Activated T-helper 1 cell treated with anti-CD3 and anti-CD28 coated beads, Interleukin-12 subunit alpha, Interleukin-12 subunit beta, Interleukin-2, Interleukin-4 antibody, amounts not matched to agents 30 ng/mL and 10 ng/mL and 1 ng/mL, durations not matched to agents 14 hours and 24 hours and 36 hours (primary cell): Measurements from ENCODE around the gene TMEM271. TPM values are rescaled to one million over a fixed set of nuclear protein-coding genes. Genes with fewer than 3 reads are reported as not detected.
A peak's percentile ranks its signal among the peaks of the same experiment; 100 is the strongest.

Experiments
- DNase-seq: peaks from one replicate; pipeline ENCODE4 v3.0.0; 2021; ENCODE audit warnings: low spot score
- H3K27ac Mint-ChIP-seq: one replicate; pipeline ENCODE4 v1.8.0; 2021; ENCODE audit warnings: mild to moderate bottlenecking, mixed read lengths
- H3K27me3 Mint-ChIP-seq: one replicate; pipeline ENCODE4 v1.8.0; 2022; ENCODE audit warnings: mild to moderate bottlenecking, moderate library complexity, mixed read lengths; ENCODE audit not compliant: insufficient read depth
- H3K36me3 Mint-ChIP-seq: one replicate; pipeline ENCODE4 v1.8.0; 2021; ENCODE audit warnings: low read depth, mixed read lengths
- H3K4me1 Mint-ChIP-seq: one replicate; pipeline ENCODE4 v1.8.0; 2021; ENCODE audit warnings: low read depth, mixed read lengths
- H3K4me3 Mint-ChIP-seq: one replicate; pipeline ENCODE4 v1.8.0; 2021; ENCODE audit warnings: mild to moderate bottlenecking, moderate library complexity, mixed read lengths
- H3K9me3 Mint-ChIP-seq: one replicate; pipeline ENCODE4 v1.8.0; 2021; ENCODE audit warnings: mixed read lengths
- intact Hi-C: fragments of 100-400 bp; cut with micrococcal nuclease; formaldehyde crosslinking; loops from one replicate; pipeline ENCODE4 v1.15.1; 2024
- total RNA-seq: library from RNA; stranded (reverse); gene quantifications from 2 replicates; pipeline ENCODE4 v1.2.3, GENCODE V29; 2022

Gene TMEM271
- total RNA-seq, 1 donor from 2014 or later: not detected

- H3K4me3 Mint-ChIP-seq: no peak overlapping the region
- H3K27me3 Mint-ChIP-seq: no peaks in the 10 kb centered on the region
- DNase-seq: no peak
- H3K27ac Mint-ChIP-seq: no peak overlapping the region
- no peaks in the 10 kb centered on the region for H3K4me1 Mint-ChIP-seq
- no peaks in the 10 kb centered on the region for H3K36me3 Mint-ChIP-seq
- no peaks in the 10 kb centered on the region for H3K9me3 Mint-ChIP-seq
- intact Hi-C loops: no loop called here
Observed at GRCh38 chr4:616911-617643, 41.0 kb upstream of the TMEM271 start.

GRCh38 chr4:616091-616490 is 40.0 kb upstream of the TMEM271 start:
- H3K4me3 Mint-ChIP-seq: no peak overlapping the region
- H3K9me3 Mint-ChIP-seq: no peaks in the 10 kb centered on the region
- intact Hi-C loops: no loop called here
- no peaks in the 10 kb centered on the region for H3K4me1 Mint-ChIP-seq
- H3K36me3 Mint-ChIP-seq: no peaks in the 10 kb centered on the region
- H3K27ac Mint-ChIP-seq: no peak overlapping the region
- no peaks in the 10 kb centered on the region for H3K27me3 Mint-ChIP-seq
- DNase-seq: no peak

GRCh38 chr4:613126-613525 is 37.0 kb upstream of the TMEM271 start:
- Mint-ChIP-seq H3K9me3 (peaks cover 4% of the 10 kb centered on the region), H3K4me1 (no peaks in the 10 kb centered on the region), H3K27me3 (no peaks in the 10 kb centered on the region), H3K4me3 (no peak overlapping the region), H3K36me3 (no peaks in the 10 kb centered on the region), H3K27ac (no peak overlapping the region)
- intact Hi-C loops: no loop called here
- DNase-seq: no peak

- Mint-ChIP-seq H3K36me3 (no peaks in the 10 kb centered on the region), H3K4me3 (no peak overlapping the region), H3K27me3 (no peaks in the 10 kb centered on the region), H3K27ac (no peak overlapping the region), H3K9me3 (peaks cover 4% of the 10 kb centered on the region), H3K4me1 (no peaks in the 10 kb centered on the region)
- intact Hi-C loops: no loop called here
- no peak for DNase-seq
Observed at GRCh38 chr4:612749-613125, 36.6 kb upstream of the TMEM271 start.

- Mint-ChIP-seq H3K27me3 (no peaks in the 10 kb centered on the region), H3K27ac (no peak overlapping the region), H3K4me3 (no peak overlapping the region), H3K36me3 (no peaks in the 10 kb centered on the region), H3K4me1 (no peaks in the 10 kb centered on the region), H3K9me3 (peaks cover 4% of the 10 kb centered on the region)
- DNase-seq: no peak
- intact Hi-C loops: no loop called here
Observed at GRCh38 chr4:612052-612748, 36.1 kb upstream of the TMEM271 start.

GRCh38 chr4:610411-611261 is 34.5 kb upstream of the TMEM271 start:
- no peak overlapping the region for H3K4me3 Mint-ChIP-seq
- intact Hi-C loops: no loop called here
- H3K27me3 Mint-ChIP-seq: no peaks in the 10 kb centered on the region
- no peak overlapping the region for H3K27ac Mint-ChIP-seq
- H3K36me3 Mint-ChIP-seq: no peaks in the 10 kb centered on the region
- peaks cover 5% of the 10 kb centered on the region for H3K9me3 Mint-ChIP-seq
- no peaks in the 10 kb centered on the region for H3K4me1 Mint-ChIP-seq
- DNase-seq: no peak

GRCh38 chr4:609400-610050 is 33.4 kb upstream of the TMEM271 start:
- H3K4me1 Mint-ChIP-seq: no peaks in the 10 kb centered on the region
- intact Hi-C loops: no loop called here
- DNase-seq: no peak
- no peak overlapping the region for H3K27ac Mint-ChIP-seq
- H3K9me3 Mint-ChIP-seq: peaks cover 9% of the 10 kb centered on the region
- H3K36me3 Mint-ChIP-seq: no peaks in the 10 kb centered on the region
- no peak overlapping the region for H3K4me3 Mint-ChIP-seq
- H3K27me3 Mint-ChIP-seq: no peaks in the 10 kb centered on the region

GRCh38 chr4:608236-608635 is 32.1 kb upstream of the TMEM271 start:
- no peaks in the 10 kb centered on the region for H3K36me3 Mint-ChIP-seq
- no peak for DNase-seq
- H3K9me3 Mint-ChIP-seq: peaks cover 13% of the 10 kb centered on the region
- no peak overlapping the region for H3K27ac Mint-ChIP-seq
- no peaks in the 10 kb centered on the region for H3K27me3 Mint-ChIP-seq
- H3K4me1 Mint-ChIP-seq: peaks cover 7% of the 10 kb centered on the region
- intact Hi-C loops: no loop called here
- no peak overlapping the region for H3K4me3 Mint-ChIP-seq

- Mint-ChIP-seq H3K4me1 (peaks cover 7% of the 10 kb centered on the region), H3K9me3 (peaks cover 17% of the 10 kb centered on the region), H3K27ac (no peak overlapping the region), H3K4me3 (no peak overlapping the region), H3K27me3 (no peaks in the 10 kb centered on the region), H3K36me3 (no peaks in the 10 kb centered on the region)
- DNase-seq: no peak
- intact Hi-C loops: no loop called here
Observed at GRCh38 chr4:605702-606425, 29.8 kb upstream of the TMEM271 start.

GRCh38 chr4:604131-604530 is 28.0 kb upstream of the TMEM271 start:
- no peak for DNase-seq
- no peak overlapping the region for H3K27ac Mint-ChIP-seq
- H3K4me3 Mint-ChIP-seq: no peak overlapping the region
- no peaks in the 10 kb centered on the region for H3K27me3 Mint-ChIP-seq
- intact Hi-C loops: loop anchor here (5.0 kb wide), 3 partner anchors 273 to 383 kb away; partner anchors contain the start of genes GAK, IDUA and TMEM175
- peaks cover 7% of the 10 kb centered on the region for H3K4me1 Mint-ChIP-seq
- H3K36me3 Mint-ChIP-seq: no peaks in the 10 kb centered on the region
- H3K9me3 Mint-ChIP-seq: peaks cover 13% of the 10 kb centered on the region

- H3K4me3 Mint-ChIP-seq: no peak overlapping the region
Observed at GRCh38 chr4:602559-602942, 26.5 kb upstream of the TMEM271 start.

More at GRCh38 chr4:602559-602942, 26.5 kb upstream of the TMEM271 start:
- Mint-ChIP-seq H3K9me3 (peaks cover 20% of the 10 kb centered on the region), H3K4me1 (peaks cover 7% of the 10 kb centered on the region), H3K27ac (no peak overlapping the region), H3K27me3 (peaks cover 3% of the 10 kb centered on the region), H3K36me3 (no peaks in the 10 kb centered on the region)
- peak; percentile 23 for DNase-seq
- intact Hi-C loops: loop anchor here (1.0 to 5.0 kb wide), 4 partner anchors 72 to 385 kb away; partner anchors contain the start of genes ATP5ME, GAK, IDUA and MYL5
